ENCODE data around the gene KCNN4. TPM values are rescaled to one million over a fixed set of nuclear protein-coding genes. Genes with fewer than 3 reads are reported as not detected.

Gene KCNN4
- total RNA-seq, 1 donor from 2014 or later = 0.27 TPM

GRCh38 chr19:43719918-43720317 lies 60.9 kb downstream of the KCNN4 start:
- no peak for DNase-seq (ENCODE audit: low read depth)

GRCh38 chr19:43719378-43719868 lies 61.4 kb downstream of the KCNN4 start:
- no peak for DNase-seq (ENCODE audit: low read depth)

GRCh38 chr19:43718627-43719377 lies 62.0 kb downstream of the KCNN4 start:
- DNase-seq (ENCODE audit: low read depth) = no peak

Other genes with a start within 250 kb of the KCNN4 start
- not detected in 2 replicates for gene ZNF575, start 247.8 kb downstream of the KCNN4 start, total RNA-seq
- gene XRCC1, start 205.4 kb downstream of the KCNN4 start, total RNA-seq = 29.2 and 32.1 TPM in 2 replicates
- 0.94 TPM in 1 of 2 replicates, not detected in the other for gene PINLYP, start 205.2 kb downstream of the KCNN4 start, total RNA-seq
- 41.3 and 48.1 TPM in 2 replicates for gene IRGQ, start 184.8 kb downstream of the KCNN4 start, total RNA-seq
- 10.1 and 12.2 TPM in 2 replicates for gene ZNF576, start 184.4 kb downstream of the KCNN4 start, total RNA-seq
- 0.10 TPM in 1 of 2 replicates, not detected in the other for gene SRRM5, start 168.9 kb downstream of the KCNN4 start, total RNA-seq
- gene ZNF428, start 161.3 kb downstream of the KCNN4 start, total RNA-seq = 52.6 and 65.2 TPM in 2 replicates
- 1.4 and 1.6 TPM in 2 replicates for gene CADM4, start 141.1 kb downstream of the KCNN4 start, total RNA-seq
- 6.3 and 6.9 TPM in 2 replicates for gene PLAUR, start 110.8 kb downstream of the KCNN4 start, total RNA-seq
- not detected in 2 replicates for gene IRGC, start 64.9 kb downstream of the KCNN4 start, total RNA-seq
- 16.0 and 19.3 TPM in 2 replicates for gene SMG9, start 26.0 kb downstream of the KCNN4 start, total RNA-seq
- gene LYPD5, start 21.5 kb upstream of the KCNN4 start, total RNA-seq = 0.11 TPM in 1 of 2 replicates, not detected in the other
- 14.4 and 27.3 TPM in 2 replicates for gene ZNF283, start 46.3 kb upstream of the KCNN4 start, total RNA-seq
- 0.47 and 2.0 TPM in 2 replicates for gene ZNF404, start 103.0 kb upstream of the KCNN4 start, total RNA-seq
- gene ZNF45, start 154.3 kb upstream of the KCNN4 start, total RNA-seq = 13.0 and 13.2 TPM in 2 replicates
- 3.8 and 5.5 TPM in 2 replicates for gene ZNF221, start 170.3 kb upstream of the KCNN4 start, total RNA-seq
- gene ZNF155, start 203.2 kb upstream of the KCNN4 start, total RNA-seq = 7.3 and 11.8 TPM in 2 replicates
- gene ZNF230, start 222.0 kb upstream of the KCNN4 start, total RNA-seq = 3.0 and 3.6 TPM in 2 replicates
- 3.0 and 5.6 TPM in 2 replicates for gene ZNF222, start 244.4 kb upstream of the KCNN4 start, total RNA-seq